Stimulated activated CD4-positive, alpha-beta T cell treated with anti-CD3 and anti-CD28 coated beads, Interleukin-4, amount 100 ng/mL, for 48 hours (primary cell): Measurements from ENCODE around the gene CABP1.

Experiments used
- DNase-seq, 2 donors: peaks; one replicate each; pipeline ENCODE4 v3.0.0-alpha.2; 2020; ENCODE audit warnings: low read depth in 2 of 2

Gene CABP1

DNA sequence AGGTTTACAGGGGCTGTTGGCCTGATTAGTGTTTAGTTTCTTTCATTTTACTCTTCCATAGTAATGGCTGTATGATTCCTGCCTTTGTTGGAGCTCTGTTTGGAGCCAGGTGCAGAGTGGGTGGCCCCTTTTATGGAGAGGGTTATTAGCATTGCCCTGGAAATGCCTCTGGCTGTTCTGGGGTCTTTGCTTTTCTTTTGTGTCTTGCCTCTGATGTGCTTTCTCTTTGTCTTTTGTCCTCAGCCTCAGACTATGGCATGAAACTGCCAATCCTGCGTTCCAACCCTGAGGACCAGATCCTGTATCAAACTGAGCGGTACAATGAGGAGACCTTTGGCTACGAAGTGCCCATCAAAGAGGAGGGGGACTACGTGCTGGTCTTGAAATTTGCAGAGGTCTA, 53.4 kb downstream of the CABP1 start:
- no peak for DNase-seq

DNA sequence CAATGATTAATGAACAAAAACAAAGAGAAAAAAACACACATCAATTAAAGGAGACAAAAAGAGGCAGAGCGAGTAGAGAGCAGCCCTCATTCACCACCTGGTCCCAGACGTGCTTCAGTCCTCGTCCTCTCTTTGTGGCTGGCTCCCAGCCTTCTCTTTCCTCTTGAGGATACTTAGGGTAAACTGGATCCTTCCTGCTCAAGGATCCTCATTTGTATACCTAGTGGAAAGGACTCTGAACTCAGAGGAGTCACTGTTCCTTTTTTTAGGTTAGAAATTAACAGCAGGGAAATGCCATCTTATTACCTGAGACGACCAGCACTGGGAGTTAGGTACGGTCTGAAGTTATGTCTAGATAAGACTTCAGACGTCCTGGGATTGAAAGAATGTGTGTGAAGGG, 56.2 kb downstream of the CABP1 start:
- DNase-seq, result no peak

- DNase-seq, result no peak
These were observed 56.9 kb downstream of the CABP1 start for GRCh38 chr12:120697344-120697743.

GRCh38 chr12:120698665-120699064, 58.2 kb downstream of the CABP1 start:
- DNase-seq, result no peak

DNA sequence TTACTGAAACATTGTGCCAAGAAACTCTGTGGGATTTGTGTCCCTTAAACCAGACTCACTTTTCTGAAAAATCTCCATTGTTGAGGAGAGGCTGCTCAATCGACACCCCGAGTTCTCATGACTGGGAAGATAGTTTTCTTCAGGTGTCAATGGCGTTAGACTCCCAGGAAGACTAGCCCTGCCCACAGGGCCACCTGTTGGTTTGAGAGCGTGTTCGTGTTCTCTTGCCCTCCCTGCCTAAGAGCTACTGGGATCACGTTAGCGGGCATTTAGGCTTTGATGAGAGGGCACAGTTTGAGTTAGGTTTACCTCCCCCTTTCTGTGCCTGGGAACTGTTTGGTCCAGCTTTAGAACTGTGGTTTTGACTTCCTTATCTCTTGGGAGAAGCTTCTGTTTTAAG, 59.1 kb downstream of the CABP1 start:
- DNase-seq, result no peak

- no peak for DNase-seq
These were observed 60.5 kb downstream of the CABP1 start for GRCh38 chr12:120700886-120701285.

- no peak for DNase-seq
These were observed 62.2 kb downstream of the CABP1 start for GRCh38 chr12:120702637-120703036.

DNA sequence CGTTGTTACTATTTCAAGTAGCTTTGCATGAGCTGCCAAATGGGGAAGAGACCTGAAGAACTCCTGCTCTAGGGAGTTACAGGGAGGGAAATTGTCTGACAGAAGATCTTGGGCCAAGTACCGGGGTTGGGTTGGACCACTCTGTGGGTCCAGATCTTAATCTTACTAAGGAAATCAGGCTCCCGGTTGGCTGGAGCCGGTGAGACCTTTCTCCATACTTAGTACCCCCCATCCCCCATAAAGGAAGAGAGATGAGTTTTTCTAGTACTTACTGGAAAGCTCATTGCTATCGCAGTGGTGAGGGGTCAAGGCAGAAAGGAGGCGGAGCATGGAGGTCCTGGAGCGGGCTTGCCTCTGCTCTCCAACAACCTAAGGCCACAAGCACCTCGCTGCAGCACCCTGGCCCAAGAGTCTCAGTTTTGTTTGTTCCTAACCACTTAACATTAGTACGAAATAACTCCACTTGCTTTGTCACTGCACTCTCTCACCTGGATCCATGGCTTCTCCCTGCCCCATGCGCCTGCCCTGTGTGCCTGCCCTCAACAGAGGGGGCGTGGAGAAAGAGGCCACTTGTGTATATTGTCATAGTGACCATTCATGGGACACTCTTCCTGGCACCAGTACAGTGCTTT, 63.0 kb downstream of the CABP1 start:
- DNase-seq, result no peak

GRCh38 chr12:120705618-120706017, 65.2 kb downstream of the CABP1 start:
- no peak for DNase-seq

DNA sequence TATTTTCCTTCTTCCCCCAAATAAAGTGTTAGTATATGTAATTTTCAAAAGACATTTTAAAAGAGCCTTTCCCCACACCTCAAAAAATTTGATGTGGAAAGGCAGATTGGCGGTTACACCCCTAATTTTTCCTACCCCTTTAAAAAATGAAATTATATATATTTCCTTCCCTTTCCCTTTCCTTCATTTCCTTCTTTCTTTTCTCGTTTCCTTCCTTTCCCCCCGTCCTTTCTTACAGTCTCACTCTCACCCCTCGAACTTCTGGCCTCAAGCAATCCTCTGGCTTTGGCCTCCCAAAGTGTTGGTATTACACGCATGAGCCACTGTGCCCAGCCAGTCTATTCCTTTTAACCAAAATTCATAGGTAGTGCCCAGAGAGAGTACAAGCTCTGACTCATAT, 65.6 kb downstream of the CABP1 start:
- DNase-seq, result no peak

DNA sequence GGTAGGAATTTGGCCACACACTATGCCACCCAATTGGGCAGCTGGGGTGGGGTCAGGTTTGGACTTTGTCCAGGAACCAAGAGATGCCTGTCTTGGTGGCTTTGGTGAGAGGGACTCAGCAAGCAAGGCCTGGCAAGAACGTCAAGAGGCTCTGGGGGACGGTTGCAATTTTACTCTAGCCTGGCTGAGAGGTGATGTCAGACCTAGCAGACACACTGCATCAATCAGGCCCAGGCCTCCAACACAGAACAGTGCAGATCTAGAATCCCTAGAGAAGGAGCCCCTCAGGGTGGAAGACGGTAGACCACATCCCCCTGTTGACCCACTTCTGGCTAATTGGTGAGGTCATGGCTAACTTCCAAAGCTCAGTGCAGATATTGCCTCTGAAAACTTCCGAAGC, 68.2 kb downstream of the CABP1 start:
- DNase-seq, result no peak

DNA sequence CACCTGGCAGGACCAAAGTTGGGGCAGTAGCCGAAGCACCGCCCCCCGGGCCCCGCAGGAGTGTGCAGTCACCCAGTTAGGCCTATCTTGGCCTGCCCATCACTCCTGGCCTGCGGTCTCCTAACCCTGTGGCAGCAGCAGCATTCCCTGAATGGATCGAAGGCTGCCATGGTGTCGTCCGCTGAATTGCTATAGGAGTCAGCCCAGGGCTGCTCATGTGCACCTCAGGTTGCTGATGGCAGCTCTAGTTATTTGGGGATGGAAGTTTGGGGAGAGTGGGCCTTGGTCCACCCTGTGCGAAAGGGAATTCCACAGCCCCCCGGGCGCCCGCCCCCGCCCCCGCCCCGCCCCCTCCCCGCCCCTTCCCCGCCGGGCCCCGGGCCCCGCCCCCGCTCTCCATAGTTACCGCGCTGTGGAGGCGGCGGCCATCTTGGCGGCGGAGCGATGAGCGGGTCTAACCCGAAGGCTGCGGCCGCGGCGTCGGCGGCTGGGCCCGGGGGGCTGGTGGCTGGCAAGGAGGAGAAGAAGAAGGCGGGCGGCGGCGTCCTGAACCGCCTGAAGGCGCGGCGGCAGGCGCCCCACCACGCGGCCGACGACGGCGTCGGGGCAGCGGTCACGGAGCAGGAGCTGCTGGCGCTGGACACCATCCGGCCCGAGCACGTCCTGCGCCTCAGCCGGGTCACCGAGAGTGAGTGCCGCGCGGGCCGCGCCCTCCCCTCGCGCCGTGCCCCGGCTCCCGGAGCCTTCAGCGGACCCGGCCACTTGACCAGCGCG, 69.8 kb downstream of the CABP1 start, which contains the start of gene UNC119B:
UNC119B (plus strand) TSS at position 428 of the 774 bp plus-strand sequence; CDS start at position 445, 17 bp downstream.
- peak; percentile 63 to 71 for DNase-seq

GRCh38 chr12:120710805-120711296, 70.4 kb downstream of the CABP1 start:
- no peak for DNase-seq

DNA sequence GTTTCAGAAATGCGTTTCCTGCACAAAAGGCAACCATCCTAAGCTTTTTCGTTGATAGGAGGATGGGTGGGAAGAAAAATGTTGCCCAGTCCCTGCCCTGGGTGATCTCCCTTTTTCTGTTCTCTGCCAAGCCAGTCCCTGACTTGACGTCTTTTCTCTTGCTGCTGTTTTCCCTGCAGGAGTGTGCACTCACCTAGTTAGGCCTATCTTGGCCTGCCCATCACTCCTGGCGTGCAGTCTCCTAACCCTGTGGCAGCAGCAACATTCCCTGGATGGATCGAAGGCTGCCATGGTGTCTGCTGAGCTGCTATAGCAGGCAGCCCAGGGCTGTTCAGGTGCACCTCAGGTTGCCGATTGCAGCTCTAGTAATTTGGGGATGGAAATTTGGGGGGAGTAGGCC, 71.0 kb downstream of the CABP1 start:
- no peak for DNase-seq

DNA sequence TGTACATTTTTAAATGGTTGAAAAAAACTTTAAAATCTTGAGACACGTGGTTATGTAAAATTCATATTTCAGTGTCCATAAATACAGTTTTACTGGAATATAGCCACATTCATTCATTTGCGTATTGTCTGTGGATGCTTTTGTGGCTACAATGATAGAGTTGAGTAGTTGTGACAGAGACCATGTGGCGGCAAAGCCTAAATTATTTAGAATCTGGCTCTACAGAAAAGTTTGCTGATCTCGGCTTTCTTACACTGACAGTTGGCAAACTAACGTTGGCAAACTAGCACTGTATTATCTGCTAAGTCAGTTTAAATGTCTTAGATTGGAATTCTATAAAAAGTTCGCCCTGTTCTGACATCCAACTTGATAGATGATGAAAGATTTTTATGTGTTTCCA, 72.2 kb downstream of the CABP1 start:
- DNase-seq, result no peak

GRCh38 chr12:120713861-120714482, 73.5 kb downstream of the CABP1 start:
- peak; percentile 60 to 72 for DNase-seq
